Mucosa of rectum (tissue), 2 donors: Measurements from ENCODE around the gene FGF11.

Source experiments
- H3K27ac ChIP-seq, 2 donors: one replicate each; pipeline ENCODE4 v1.7.0; 2013; ENCODE audit warnings: inconsistent platforms in 2 of 2, low read depth in 2 of 2, low read length in 2 of 2
- H3K27me3 ChIP-seq, 2 donors: one replicate each; pipeline ENCODE4 v1.7.0; 2013; ENCODE audit warnings: low read length in 2 of 2; ENCODE audit not compliant: control insufficient read depth in 2 of 2, insufficient read depth in 2 of 2
- H3K36me3 ChIP-seq, 2 donors: one replicate each; pipeline ENCODE4 v1.7.0; 2013; ENCODE audit warnings: low read length in 2 of 2; ENCODE audit not compliant: control insufficient read depth in 2 of 2, insufficient read depth in 2 of 2
- H3K4me1 ChIP-seq, 2 donors: one replicate each; pipeline ENCODE4 v1.7.0; 2013; ENCODE audit warnings: low read length in 2 of 2, mild to moderate bottlenecking in 1 of 2; ENCODE audit not compliant: control insufficient read depth in 2 of 2, insufficient read depth in 2 of 2
- H3K4me3 ChIP-seq, 2 donors: one replicate each; pipeline ENCODE4 v1.7.0; 2013; ENCODE audit warnings: low read length in 2 of 2
- H3K9ac ChIP-seq, 2 donors: one replicate each; pipeline ENCODE4 v1.7.0; 2013; ENCODE audit warnings: low read length in 2 of 2, low read depth in 1 of 2, mild to moderate bottlenecking in 1 of 2
- H3K9me3 ChIP-seq, 2 donors: one replicate each; pipeline ENCODE4 v1.7.0; 2013; ENCODE audit warnings: low read length in 2 of 2; ENCODE audit not compliant: control insufficient read depth in 2 of 2
- donor health status: healthy.
- donor health status: Normal muscosa, but diverticular disease.

Gene FGF11

GRCh38 chr17:7431231-7431630 is 8.1 kb upstream of the FGF11 start:
- Histone ChIP-seq H3K9ac (no peak overlapping the region), H3K27ac (no peak overlapping the region), H3K36me3 (no peaks in the 10 kb centered on the region), H3K9me3 (no peaks in the 10 kb centered on the region), H3K4me1 (peaks cover 5 to 6% of the 10 kb centered on the region in 2 donors), H3K27me3 (no peaks in the 10 kb centered on the region), H3K4me3 (no peak overlapping the region)

GRCh38 chr17:7432296-7432695 is 7.0 kb upstream of the FGF11 start:
- Histone ChIP-seq H3K4me1 (peaks cover 12 to 16% of the 10 kb centered on the region in 2 donors), H3K9me3 (no peaks in the 10 kb centered on the region), H3K36me3 (no peaks in the 10 kb centered on the region), H3K9ac (no peak overlapping the region), H3K27me3 (no peaks in the 10 kb centered on the region), H3K27ac (no peak overlapping the region), H3K4me3 (no peak overlapping the region)

DNA sequence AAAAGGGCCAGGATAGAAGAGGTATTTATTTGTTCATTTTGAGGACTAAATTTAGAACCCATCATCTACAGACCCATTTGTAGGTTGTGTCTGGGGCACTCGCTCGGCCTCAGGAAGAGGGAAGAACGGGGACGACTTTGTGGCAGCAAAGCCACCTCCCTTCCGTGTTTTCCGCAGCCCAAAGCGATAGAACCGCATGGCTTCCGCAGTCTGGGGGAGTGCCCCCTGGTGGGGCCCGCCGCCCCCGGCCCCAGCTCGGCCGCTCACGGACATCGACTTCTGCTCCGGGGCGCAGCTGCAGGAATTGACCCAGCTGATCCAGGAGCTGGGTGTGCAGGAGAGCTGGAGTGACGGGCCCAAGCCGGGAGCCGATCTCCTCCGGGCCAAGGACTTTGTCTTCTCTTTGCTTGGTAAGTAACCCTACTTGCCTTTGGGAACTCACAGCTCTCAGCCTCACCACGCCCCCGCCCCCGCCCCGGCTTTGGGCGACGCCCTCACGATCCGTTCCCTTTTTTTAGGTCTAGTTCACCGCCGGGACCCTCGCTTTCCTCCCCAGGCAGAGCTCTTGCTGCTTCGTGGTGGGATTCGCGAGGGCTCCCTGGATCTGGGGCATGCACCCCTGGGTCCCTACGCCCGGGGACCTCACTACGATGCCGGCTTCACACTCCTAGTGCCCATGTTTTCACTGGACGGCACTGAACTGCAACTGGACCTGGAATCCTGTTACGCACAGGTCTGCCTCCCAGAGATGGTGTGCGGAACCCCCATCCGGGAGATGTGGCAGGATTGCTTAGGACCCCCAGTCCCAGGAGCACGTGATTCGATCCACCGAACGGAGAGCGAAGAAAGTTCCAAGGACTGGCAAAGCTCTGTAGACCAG is 3.4 kb upstream of the FGF11 start:
- H3K4me1 ChIP-seq = peaks cover 24 to 43% of the 10 kb centered on the region in 2 donors
- no peaks in the 10 kb centered on the region for H3K36me3 ChIP-seq
- H3K9ac ChIP-seq = peak overlapping the region; percentile 87
- H3K9me3 ChIP-seq = no peaks in the 10 kb centered on the region
- H3K4me3 ChIP-seq = peak overlapping the region; percentile 83 to 92
- peak overlapping the region; percentile 90 for H3K27ac ChIP-seq
- peaks cover 11 to 19% of the 10 kb centered on the region in 2 donors for H3K27me3 ChIP-seq

GRCh38 chr17:7436556-7437368 is 2.5 kb upstream of the FGF11 start:
- peaks cover 24 to 43% of the 10 kb centered on the region in 2 donors for H3K4me1 ChIP-seq
- peak overlapping the region; percentile 87 for H3K9ac ChIP-seq
- peaks cover 19 to 20% of the 10 kb centered on the region in 2 donors for H3K27me3 ChIP-seq
- H3K27ac ChIP-seq = peak overlapping the region; percentile 90
- no peaks in the 10 kb centered on the region for H3K36me3 ChIP-seq
- H3K9me3 ChIP-seq = no peaks in the 10 kb centered on the region
- peak overlapping the region; percentile 83 to 92 for H3K4me3 ChIP-seq

DNA sequence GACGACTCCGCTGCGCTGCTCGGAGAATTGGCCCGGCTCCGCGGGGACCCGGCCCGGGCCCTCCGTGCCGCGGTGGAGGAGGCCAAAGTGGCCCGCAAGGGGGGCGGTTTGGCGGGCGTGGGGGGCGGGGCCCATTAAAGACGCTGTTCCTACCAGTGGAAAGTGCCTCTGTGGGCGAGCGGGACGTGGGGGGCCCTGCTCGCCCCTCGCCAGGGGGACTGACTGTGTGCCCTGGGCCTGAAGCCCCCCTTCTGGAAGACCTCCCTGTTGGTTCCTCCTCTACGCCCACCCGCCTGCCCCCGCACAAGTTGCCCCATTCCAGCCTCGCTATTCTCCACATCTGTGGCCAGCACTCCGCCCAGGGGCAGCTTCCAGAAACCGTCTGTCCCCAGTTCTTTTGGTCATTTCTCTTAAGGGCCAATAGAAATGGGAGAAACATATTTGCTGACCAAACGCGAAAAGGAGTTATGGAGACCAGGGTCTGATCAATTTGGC is 1.9 kb upstream of the FGF11 start:
- no peaks in the 10 kb centered on the region for H3K36me3 ChIP-seq
- H3K27me3 ChIP-seq = peaks cover 20% of the 10 kb centered on the region in 2 donors
- H3K9me3 ChIP-seq = no peaks in the 10 kb centered on the region
- H3K4me1 ChIP-seq = peaks cover 24 to 43% of the 10 kb centered on the region in 2 donors
- peak overlapping the region; percentile 44 to 92 for H3K4me3 ChIP-seq
- no peak overlapping the region for H3K27ac ChIP-seq
- H3K9ac ChIP-seq = peak overlapping the region in 1 of 2 donors; percentile 87

- Histone ChIP-seq H3K4me3 (peak overlapping the region; percentile 0 to 44), H3K4me1 (peaks cover 24 to 43% of the 10 kb centered on the region in 2 donors), H3K27ac (no peak overlapping the region), H3K9me3 (no peaks in the 10 kb centered on the region), H3K9ac (peak overlapping the region in 1 of 2 donors; percentile 36), H3K27me3 (peaks cover 20% of the 10 kb centered on the region in 2 donors), H3K36me3 (no peaks in the 10 kb centered on the region)
Observed at GRCh38 chr17:7437950-7438614, 1.2 kb upstream of the FGF11 start.

- peaks cover 24 to 43% of the 10 kb centered on the region in 2 donors for H3K4me1 ChIP-seq
Observed at GRCh38 chr17:7438656-7439460, 454 bp upstream of the FGF11 start.

DNA sequence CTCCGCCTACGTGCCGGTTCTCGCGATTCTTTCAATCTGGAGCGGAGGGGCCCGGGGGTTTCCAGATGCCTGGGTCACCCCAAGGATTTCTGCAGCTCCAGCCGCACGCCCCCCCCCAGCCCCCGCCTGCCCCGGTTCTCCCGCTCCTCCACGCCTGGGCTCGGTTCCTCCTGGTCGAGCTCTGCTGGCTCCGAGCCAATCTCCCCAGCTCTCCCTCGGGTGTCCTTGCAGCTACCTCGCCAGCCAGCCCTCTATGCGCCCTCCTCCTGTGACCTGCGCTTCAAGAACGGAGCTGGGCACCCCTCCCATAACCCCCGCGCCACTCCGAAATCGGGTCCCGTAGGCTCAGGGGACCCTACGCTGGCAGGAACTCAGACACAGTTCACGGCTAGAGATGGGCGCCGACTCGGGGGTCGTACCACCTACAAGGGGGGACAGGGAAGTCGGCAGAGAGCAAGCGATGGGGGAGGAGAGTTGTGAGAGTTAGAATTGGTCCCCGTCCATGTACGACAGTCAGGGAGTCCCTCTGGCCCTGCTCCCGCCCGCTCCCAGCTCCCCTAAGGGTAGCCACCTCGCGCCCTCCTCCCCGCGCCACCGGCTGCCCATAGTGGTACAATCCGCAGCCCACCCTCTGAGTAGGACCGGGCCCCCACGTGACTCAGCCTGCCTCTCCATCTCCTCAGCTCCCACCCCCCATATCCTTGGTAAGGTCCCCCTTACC is 961 bp downstream of the FGF11 start:
- H3K36me3 ChIP-seq = no peaks in the 10 kb centered on the region
- no peaks in the 10 kb centered on the region for H3K9me3 ChIP-seq
- H3K27ac ChIP-seq = no peak overlapping the region
- H3K4me3 ChIP-seq = peak overlapping the region; percentile 14 to 38
- peaks cover 26 to 47% of the 10 kb centered on the region in 2 donors for H3K4me1 ChIP-seq
- no peak overlapping the region for H3K9ac ChIP-seq
- H3K27me3 ChIP-seq = peaks cover 20% of the 10 kb centered on the region in 2 donors

More at GRCh38 chr17:7438656-7439460, 454 bp upstream of the FGF11 start:
- Histone ChIP-seq H3K9me3 (no peaks in the 10 kb centered on the region), H3K9ac (peak overlapping the region in 1 of 2 donors; percentile 36), H3K36me3 (no peaks in the 10 kb centered on the region), H3K4me3 (peak overlapping the region in 1 of 2 donors; percentile 44), H3K27ac (no peak overlapping the region), H3K27me3 (peaks cover 20% of the 10 kb centered on the region in 2 donors)

- no peak overlapping the region for H3K27ac ChIP-seq
- H3K27me3 ChIP-seq = peaks cover 20 to 23% of the 10 kb centered on the region in 2 donors
- H3K4me1 ChIP-seq = peaks cover 27 to 47% of the 10 kb centered on the region in 2 donors
- no peak overlapping the region for H3K4me3 ChIP-seq
- H3K36me3 ChIP-seq = no peaks in the 10 kb centered on the region
- no peak overlapping the region for H3K9ac ChIP-seq
- H3K9me3 ChIP-seq = no peaks in the 10 kb centered on the region
Observed at GRCh38 chr17:7440834-7441195, 1.5 kb downstream of the FGF11 start.
